ENCODE results near the gene PRDM16. TPM values are rescaled to one million over a fixed set of nuclear protein-coding genes. Genes with fewer than 3 reads are reported as not detected.
A peak's percentile ranks its signal among the peaks of the same experiment; 100 is the strongest.

The PRDM16 gene
- total and polyA plus RNA-seq, 2 experiments from 2014 or later, result 0.14 to 0.16 TPM

DNA sequence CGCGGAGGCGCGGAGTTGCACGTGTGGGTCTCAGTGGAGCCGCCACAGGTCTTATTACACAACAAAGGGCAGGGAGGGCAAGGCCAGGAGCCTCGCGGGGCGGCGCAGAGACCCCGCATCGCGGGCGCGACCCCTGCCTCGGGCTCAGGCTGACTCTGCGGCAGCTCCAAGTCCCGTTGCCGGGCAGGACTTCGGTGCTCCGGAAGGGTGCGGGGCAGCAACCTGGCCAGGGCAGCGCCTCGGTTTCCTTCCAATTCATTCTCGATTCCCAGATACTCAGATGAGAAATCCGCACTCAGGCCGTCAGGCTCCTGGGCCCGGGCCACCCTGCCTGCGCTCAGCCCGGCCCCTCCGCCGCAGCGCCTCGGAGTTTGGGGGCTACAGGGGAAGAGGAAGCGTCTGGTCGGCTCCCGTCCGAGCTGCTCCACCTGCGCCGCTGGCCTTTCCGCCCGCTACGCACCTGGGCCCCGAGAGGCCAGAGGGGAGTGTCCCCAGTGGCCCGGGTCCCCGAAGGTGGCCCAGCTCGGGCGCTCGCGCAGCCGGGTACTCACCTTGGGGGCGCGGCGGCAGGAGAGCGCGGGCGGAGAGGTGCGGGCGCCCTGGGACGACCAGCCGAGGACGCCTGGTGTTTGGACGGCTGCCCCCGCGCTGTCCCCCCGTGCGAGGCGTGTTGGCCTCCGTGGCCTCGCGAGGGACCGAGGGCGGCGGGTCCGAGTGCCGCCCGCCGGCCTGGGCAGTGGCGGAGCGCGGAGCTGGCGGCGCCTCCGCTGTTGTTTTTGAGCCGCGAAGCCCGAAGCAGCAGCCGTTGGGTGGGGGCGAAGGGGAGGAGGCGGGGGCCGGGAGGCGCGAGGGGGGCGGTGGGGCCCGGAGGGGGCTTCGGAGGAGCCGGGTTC, 1.1 kb upstream of the PRDM16 start:
- peak overlapping the region; percentile 59; the same call in 1 of the 2 replicates for H2AFZ ChIP-seq
- DNase-seq (ENCODE audit: low spot score), result peak; percentile 53
- Mint-ChIP-seq H3K4me1 (peaks cover 17% of the 10 kb centered on the region), H3K9me3 (no peaks in the 10 kb centered on the region; the same call in 2 of the 3 replicates), H3K4me3 (peak overlapping the region; percentile 53), H3K27ac (no peak overlapping the region), H3K36me3 (ENCODE audit: low read depth) (no peaks in the 10 kb centered on the region), H3K27me3 (ENCODE audit: insufficient read depth, low read depth, poor library complexity) (peaks cover 83% of the 10 kb centered on the region)
- no peaks in the 10 kb centered on the region; the same call in 1 of the 2 replicates for H4K20me1 ChIP-seq (replicated peaks; ENCODE audit: insufficient read depth)
- H3K4me2 ChIP-seq, result peak overlapping the region; percentile 81
- H3K4me1 ChIP-seq (ENCODE audit: insufficient read depth), result peaks cover 24% of the 10 kb centered on the region
- TF ChIP-seq ZNF331 (CRISPR knock-in tag; IDR thresholded peaks at IDR 0.05; ENCODE audit: low read depth) (no peak), JUNB (IDR thresholded peaks at IDR 0.05; ENCODE audit: unreplicated experiment) (no peak), CREB1 (CRISPR knock-in tag; IDR thresholded peaks at IDR 0.05; ENCODE audit: low read depth) (no peak), EZH2phosphoT487 (IDR thresholded peaks at IDR 0.05; ENCODE audit: unreplicated experiment) (peak; percentile 95), EZH2 (IDR thresholded peaks at IDR 0.05; ENCODE audit: low read depth, unreplicated experiment) (peak; percentile 95), POLR2AphosphoS5 (IDR thresholded peaks at IDR 0.05; ENCODE audit: low read depth) (no peak), STAT1 (IDR thresholded peaks at IDR 0.05; ENCODE audit: unreplicated experiment) (no peak)
- TF ChIP-seq, protein P1, sequence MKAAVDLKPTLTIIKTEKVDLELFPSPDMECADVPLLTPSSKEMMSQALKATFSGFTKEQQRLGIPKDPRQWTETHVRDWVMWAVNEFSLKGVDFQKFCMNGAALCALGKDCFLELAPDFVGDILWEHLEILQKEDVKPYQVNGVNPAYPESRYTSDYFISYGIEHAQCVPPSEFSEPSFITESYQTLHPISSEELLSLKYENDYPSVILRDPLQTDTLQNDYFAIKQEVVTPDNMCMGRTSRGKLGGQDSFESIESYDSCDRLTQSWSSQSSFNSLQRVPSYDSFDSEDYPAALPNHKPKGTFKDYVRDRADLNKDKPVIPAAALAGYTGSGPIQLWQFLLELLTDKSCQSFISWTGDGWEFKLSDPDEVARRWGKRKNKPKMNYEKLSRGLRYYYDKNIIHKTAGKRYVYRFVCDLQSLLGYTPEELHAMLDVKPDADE (IDR thresholded peaks at IDR 0.05), result no peak
- TF ChIP-seq, protein P2, sequence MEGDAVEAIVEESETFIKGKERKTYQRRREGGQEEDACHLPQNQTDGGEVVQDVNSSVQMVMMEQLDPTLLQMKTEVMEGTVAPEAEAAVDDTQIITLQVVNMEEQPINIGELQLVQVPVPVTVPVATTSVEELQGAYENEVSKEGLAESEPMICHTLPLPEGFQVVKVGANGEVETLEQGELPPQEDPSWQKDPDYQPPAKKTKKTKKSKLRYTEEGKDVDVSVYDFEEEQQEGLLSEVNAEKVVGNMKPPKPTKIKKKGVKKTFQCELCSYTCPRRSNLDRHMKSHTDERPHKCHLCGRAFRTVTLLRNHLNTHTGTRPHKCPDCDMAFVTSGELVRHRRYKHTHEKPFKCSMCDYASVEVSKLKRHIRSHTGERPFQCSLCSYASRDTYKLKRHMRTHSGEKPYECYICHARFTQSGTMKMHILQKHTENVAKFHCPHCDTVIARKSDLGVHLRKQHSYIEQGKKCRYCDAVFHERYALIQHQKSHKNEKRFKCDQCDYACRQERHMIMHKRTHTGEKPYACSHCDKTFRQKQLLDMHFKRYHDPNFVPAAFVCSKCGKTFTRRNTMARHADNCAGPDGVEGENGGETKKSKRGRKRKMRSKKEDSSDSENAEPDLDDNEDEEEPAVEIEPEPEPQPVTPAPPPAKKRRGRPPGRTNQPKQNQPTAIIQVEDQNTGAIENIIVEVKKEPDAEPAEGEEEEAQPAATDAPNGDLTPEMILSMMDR (conservative IDR thresholded peaks at IDR 0.05; ENCODE audit: low read depth in 2 of 2), result no peak
- H3K27ac ChIP-seq (ENCODE audit: low read depth), result no peak overlapping the region
- no peaks in the 10 kb centered on the region for H3K79me2 ChIP-seq (replicated peaks; ENCODE audit: insufficient read depth)
- H3K36me3 ChIP-seq (ENCODE audit: insufficient read depth), result no peaks in the 10 kb centered on the region
- H3K27me3 ChIP-seq (ENCODE audit: insufficient read depth), result peaks cover 94% of the 10 kb centered on the region
- peak; percentile 1 for ATAC-seq
- H3F3A ChIP-seq (replicated peaks; ENCODE audit: low read depth), result no peaks in the 10 kb centered on the region
- H3K4me3 ChIP-seq, result peak overlapping the region; percentile 57
- no peaks in the 10 kb centered on the region for H3K9me2 ChIP-seq (ENCODE audit: insufficient read depth)

DNA sequence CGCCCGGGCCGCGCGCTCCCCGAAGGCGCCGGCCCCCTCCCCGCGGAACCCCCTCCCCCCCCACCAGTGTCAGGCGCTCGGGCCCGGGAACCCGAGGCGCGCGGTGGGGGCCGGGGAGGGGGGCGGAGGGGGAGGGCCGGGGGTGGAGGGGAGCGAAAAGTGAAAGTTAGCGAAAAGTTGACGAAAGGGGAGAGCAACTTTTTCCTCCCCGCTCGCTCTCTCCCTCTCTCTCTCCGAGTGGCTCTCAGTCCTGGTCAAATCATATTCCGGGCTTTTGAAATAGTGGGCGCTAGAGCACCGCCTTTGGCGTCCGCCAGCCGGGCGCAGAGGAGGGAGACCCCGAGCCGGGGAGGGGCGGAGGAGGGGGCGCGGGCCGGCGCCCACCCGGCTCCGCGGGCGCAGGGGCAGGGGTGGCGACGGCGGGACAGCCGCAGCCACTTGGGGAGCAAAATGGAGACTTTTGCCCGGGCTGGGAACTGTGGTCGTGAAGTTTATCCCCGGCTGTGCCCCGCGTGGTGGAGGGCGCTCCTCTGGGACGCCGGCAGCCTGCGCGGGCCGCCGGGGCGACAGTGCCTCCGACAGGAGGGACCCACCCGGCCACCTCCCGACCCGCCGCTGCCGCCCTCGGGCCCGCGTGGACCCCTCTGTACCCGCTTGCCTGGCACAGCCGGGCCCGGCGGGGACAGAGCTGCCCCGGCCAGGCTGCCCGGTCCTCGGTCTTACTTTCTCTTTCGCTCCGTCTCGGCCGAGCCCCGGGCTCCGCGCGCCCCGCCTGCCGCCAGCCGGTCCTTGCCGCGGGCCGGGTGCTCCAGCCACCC, 697 bp downstream of the PRDM16 start:
- H4K20me1 ChIP-seq (replicated peaks; ENCODE audit: insufficient read depth), result no peaks in the 10 kb centered on the region; the same call in 1 of the 2 replicates
- peaks cover 18% of the 10 kb centered on the region for H3K4me1 Mint-ChIP-seq
- H3K27me3 Mint-ChIP-seq (ENCODE audit: insufficient read depth, low read depth, poor library complexity), result peaks cover 84% of the 10 kb centered on the region
- H3K36me3 ChIP-seq (ENCODE audit: insufficient read depth), result no peaks in the 10 kb centered on the region
- H3F3A ChIP-seq (replicated peaks; ENCODE audit: low read depth), result no peaks in the 10 kb centered on the region
- H3K36me3 Mint-ChIP-seq (ENCODE audit: low read depth), result no peaks in the 10 kb centered on the region
- no peak overlapping the region for H3K27ac Mint-ChIP-seq
- no peaks in the 10 kb centered on the region; the same call in 2 of the 3 replicates for H3K9me3 Mint-ChIP-seq
- ATAC-seq (peak; percentile 1; the same call in 1 of the 3 replicates), DNase-seq (ENCODE audit: low spot score) (peak; percentile 68)
- peak overlapping the region; percentile 87 for H3K4me2 ChIP-seq
- no peak overlapping the region for H2AFZ ChIP-seq
- H3K9me2 ChIP-seq (ENCODE audit: insufficient read depth), result no peaks in the 10 kb centered on the region
- H3K4me3 Mint-ChIP-seq, result peak overlapping the region; percentile 68; the same call in 2 of the 3 replicates
- peak overlapping the region; percentile 61 for H3K4me3 ChIP-seq
- TF ChIP-seq, protein P2 (conservative IDR thresholded peaks at IDR 0.05; ENCODE audit: low read depth in 2 of 2), result peak in 1 of 2 experiments; percentile 44; a peak in 2 of 4 replicates
- TF ChIP-seq EZH2 (IDR thresholded peaks at IDR 0.05; ENCODE audit: low read depth, unreplicated experiment), result peak; percentile 98
- TF ChIP-seq, protein P3, sequence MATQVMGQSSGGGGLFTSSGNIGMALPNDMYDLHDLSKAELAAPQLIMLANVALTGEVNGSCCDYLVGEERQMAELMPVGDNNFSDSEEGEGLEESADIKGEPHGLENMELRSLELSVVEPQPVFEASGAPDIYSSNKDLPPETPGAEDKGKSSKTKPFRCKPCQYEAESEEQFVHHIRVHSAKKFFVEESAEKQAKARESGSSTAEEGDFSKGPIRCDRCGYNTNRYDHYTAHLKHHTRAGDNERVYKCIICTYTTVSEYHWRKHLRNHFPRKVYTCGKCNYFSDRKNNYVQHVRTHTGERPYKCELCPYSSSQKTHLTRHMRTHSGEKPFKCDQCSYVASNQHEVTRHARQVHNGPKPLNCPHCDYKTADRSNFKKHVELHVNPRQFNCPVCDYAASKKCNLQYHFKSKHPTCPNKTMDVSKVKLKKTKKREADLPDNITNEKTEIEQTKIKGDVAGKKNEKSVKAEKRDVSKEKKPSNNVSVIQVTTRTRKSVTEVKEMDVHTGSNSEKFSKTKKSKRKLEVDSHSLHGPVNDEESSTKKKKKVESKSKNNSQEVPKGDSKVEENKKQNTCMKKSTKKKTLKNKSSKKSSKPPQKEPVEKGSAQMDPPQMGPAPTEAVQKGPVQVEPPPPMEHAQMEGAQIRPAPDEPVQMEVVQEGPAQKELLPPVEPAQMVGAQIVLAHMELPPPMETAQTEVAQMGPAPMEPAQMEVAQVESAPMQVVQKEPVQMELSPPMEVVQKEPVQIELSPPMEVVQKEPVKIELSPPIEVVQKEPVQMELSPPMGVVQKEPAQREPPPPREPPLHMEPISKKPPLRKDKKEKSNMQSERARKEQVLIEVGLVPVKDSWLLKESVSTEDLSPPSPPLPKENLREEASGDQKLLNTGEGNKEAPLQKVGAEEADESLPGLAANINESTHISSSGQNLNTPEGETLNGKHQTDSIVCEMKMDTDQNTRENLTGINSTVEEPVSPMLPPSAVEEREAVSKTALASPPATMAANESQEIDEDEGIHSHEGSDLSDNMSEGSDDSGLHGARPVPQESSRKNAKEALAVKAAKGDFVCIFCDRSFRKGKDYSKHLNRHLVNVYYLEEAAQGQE (IDR thresholded peaks at IDR 0.05; ENCODE audit: unreplicated experiment), result no peak
- TF ChIP-seq EZH2phosphoT487 (IDR thresholded peaks at IDR 0.05; ENCODE audit: unreplicated experiment), result peak; percentile 95
- no peaks in the 10 kb centered on the region for H3K79me2 ChIP-seq (replicated peaks; ENCODE audit: insufficient read depth)
- H3K27me3 ChIP-seq (ENCODE audit: insufficient read depth), result peaks cover 94% of the 10 kb centered on the region
- no peak overlapping the region for H3K27ac ChIP-seq (ENCODE audit: low read depth)
- peaks cover 35% of the 10 kb centered on the region for H3K4me1 ChIP-seq (ENCODE audit: insufficient read depth)

Data from GM23338 (cell line).